Neural progenitor cell (in vitro differentiated cells): ENCODE results near the gene NHEJ1. TPM values are rescaled to one million over a fixed set of nuclear protein-coding genes. Genes with fewer than 3 reads are reported as not detected.

ENCODE experiments used
- DNase-seq: peaks from one replicate; pipeline ENCODE4 v3.0.0-alpha.2; 2016; ENCODE audit warnings: low spot score
- H2AFZ ChIP-seq: fragments of 200-600 bp; sonication (generic); replicated peaks from 2 replicates; pipeline ENCODE4 v1.6.1; 2016; ENCODE audit warnings: antibody characterized with exemption
- H3F3A ChIP-seq: fragments of 200-600 bp; sonication (generic); 2 replicates; pipeline ENCODE4 v1.6.1; 2016; ENCODE audit warnings: antibody characterized with exemption, low read depth
- H3K27ac ChIP-seq: fragments of 200-600 bp; sonication (generic); 2 replicates; pipeline ENCODE4 v1.5.1; 2016; ENCODE audit warnings: mild to moderate bottlenecking
- H3K27me3 ChIP-seq: fragments of 200-600 bp; sonication (generic); 2 replicates; pipeline ENCODE4 v1.6.1; 2016; ENCODE audit warnings: mild to moderate bottlenecking, moderate library complexity
- H3K36me3 ChIP-seq: fragments of 200-600 bp; sonication (generic); 2 replicates; pipeline ENCODE4 v1.5.1; 2016
- H3K4me1 ChIP-seq: fragments of 200-600 bp; sonication (generic); 2 replicates; pipeline ENCODE4 v1.6.1; 2016; ENCODE audit warnings: mixed run types
- H3K4me2 ChIP-seq: fragments of 200-600 bp; sonication (generic); 2 replicates; pipeline ENCODE4 v1.6.1; 2016
- H3K4me3 ChIP-seq: fragments of 200-600 bp; sonication (generic); 2 replicates; pipeline ENCODE4 v1.5.1; 2016
- H3K79me2 ChIP-seq: fragments of 200-600 bp; sonication (generic); 2 replicates; pipeline ENCODE4 v1.6.1; 2016; ENCODE audit warnings: low read depth
- H3K9ac ChIP-seq: fragments of 200-600 bp; sonication (generic); 2 replicates; pipeline ENCODE4 v1.6.1; 2016
- H3K9me3 ChIP-seq: fragments of 200-600 bp; sonication (generic); 2 replicates; pipeline ENCODE4 v1.5.1; 2016; ENCODE audit warnings: low read depth
- H4K20me1 ChIP-seq: fragments of 200-600 bp; sonication (generic); 2 replicates; pipeline ENCODE4 v1.6.1; 2016; ENCODE audit warnings: low read depth
- H3K27ac Mint-ChIP-seq: 3 replicates; pipeline ENCODE4 v1.8.0; 2021; ENCODE audit warnings: mixed read lengths
- H3K27me3 Mint-ChIP-seq: 2 replicates; pipeline ENCODE4 v1.8.0; 2022; ENCODE audit warnings: low read depth, mild to moderate bottlenecking, inconsistent platforms, moderate library complexity, mixed read lengths; ENCODE audit not compliant: insufficient read depth
- H3K36me3 Mint-ChIP-seq: 3 replicates; pipeline ENCODE4 v1.8.0; 2021; ENCODE audit warnings: mixed read lengths
- H3K4me1 Mint-ChIP-seq: 3 replicates; pipeline ENCODE4 v1.8.0; 2021; ENCODE audit warnings: mixed read lengths
- H3K4me3 Mint-ChIP-seq: 3 replicates; pipeline ENCODE4 v1.8.0; 2021; ENCODE audit warnings: mild to moderate bottlenecking, moderate library complexity, mixed read lengths
- H3K9me3 Mint-ChIP-seq: 3 replicates; pipeline ENCODE4 v1.8.0; 2020; ENCODE audit warnings: mixed read lengths
- EZH2 ChIP-seq: fragments of 200-600 bp; sonication (generic); IDR thresholded peaks from 2 replicates; pipeline ENCODE4 v1.6.1; 2017; ENCODE audit warnings: antibody characterized with exemption, mild to moderate bottlenecking, moderate library complexity
- EZH2phosphoT487 ChIP-seq: fragments of 200-600 bp; sonication (generic); IDR thresholded peaks from 2 replicates; pipeline ENCODE4 v1.6.1; 2017; ENCODE audit warnings: antibody characterized with exemption
- total RNA-seq: library from RNA; depleted of rRNA; stranded (reverse); fragments of >200 nt; gene quantifications from 2 replicates; pipeline ENCODE4 v1.2.3, GENCODE V29; 2015; ENCODE audit warnings: low replicate concordance
- TF ChIP-seq, protein P1 (sequence below): fragments of 200-600 bp; sonication (generic); IDR thresholded peaks from 2 replicates; pipeline ENCODE4 v1.5.1; 2017; ENCODE audit warnings: antibody characterized with exemption, mild to moderate bottlenecking

Gene NHEJ1
- total RNA-seq, 1 donor from 2014 or later = 25.5 TPM

DNA sequence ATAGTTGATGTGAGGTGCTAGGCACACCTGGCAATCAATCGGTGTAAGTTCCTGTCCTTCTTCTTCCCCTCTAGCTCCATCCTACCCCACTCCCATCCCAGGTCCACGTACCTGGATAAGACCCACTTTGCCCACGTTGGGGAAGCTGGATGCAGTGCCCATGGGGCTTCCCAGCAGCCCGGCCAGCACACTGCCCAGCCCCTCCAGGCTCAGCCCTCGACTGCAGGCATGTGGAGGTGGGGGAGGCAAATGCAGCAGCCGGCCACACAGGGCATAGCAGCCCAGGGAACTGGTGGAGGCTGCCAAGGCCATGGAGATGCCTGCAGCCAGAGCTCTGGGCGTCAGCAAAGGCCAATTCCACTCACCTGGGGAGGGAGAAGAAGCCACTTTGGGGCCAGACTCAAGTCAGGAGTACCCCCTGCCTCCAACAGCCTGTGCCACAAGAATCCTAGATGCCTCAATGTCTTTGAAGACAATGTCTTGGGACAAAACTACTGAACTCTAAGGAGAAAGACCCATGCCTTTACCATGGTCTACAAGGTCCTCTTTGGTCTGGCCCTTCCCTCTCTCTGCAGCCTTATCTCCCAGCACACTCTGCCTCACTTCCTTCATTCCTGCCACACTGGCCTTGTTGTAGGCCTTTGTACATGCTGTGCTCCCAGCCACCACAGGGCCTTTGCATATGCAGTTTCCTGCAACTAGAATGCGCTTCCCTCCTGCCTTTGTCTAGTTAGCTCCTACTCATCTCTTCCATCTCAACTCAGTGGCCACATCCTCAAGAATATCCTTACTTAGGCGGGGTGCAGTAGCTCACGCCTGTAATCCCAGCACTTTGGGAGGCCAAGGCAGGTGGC is 4.7 kb upstream of the NHEJ1 start:
- Histone ChIP-seq H3K36me3 (no peaks in the 10 kb centered on the region), H3K27me3 (peaks cover 10% of the 10 kb centered on the region), H3K79me2 (no peaks in the 10 kb centered on the region), H3K4me1 (no peaks in the 10 kb centered on the region), H4K20me1 (no peaks in the 10 kb centered on the region), H3K9ac (no peak overlapping the region), H3K4me3 (no peak overlapping the region), H3K27ac (no peak overlapping the region), H3F3A (peaks cover 4% of the 10 kb centered on the region), H2AFZ (no peak overlapping the region), H3K4me2 (no peak overlapping the region), H3K9me3 (no peaks in the 10 kb centered on the region)
- H3K27me3 Mint-ChIP-seq = peaks cover 3% of the 10 kb centered on the region
- peak overlapping the region; percentile 5 for H3K27ac Mint-ChIP-seq
- TF ChIP-seq, protein P1, sequence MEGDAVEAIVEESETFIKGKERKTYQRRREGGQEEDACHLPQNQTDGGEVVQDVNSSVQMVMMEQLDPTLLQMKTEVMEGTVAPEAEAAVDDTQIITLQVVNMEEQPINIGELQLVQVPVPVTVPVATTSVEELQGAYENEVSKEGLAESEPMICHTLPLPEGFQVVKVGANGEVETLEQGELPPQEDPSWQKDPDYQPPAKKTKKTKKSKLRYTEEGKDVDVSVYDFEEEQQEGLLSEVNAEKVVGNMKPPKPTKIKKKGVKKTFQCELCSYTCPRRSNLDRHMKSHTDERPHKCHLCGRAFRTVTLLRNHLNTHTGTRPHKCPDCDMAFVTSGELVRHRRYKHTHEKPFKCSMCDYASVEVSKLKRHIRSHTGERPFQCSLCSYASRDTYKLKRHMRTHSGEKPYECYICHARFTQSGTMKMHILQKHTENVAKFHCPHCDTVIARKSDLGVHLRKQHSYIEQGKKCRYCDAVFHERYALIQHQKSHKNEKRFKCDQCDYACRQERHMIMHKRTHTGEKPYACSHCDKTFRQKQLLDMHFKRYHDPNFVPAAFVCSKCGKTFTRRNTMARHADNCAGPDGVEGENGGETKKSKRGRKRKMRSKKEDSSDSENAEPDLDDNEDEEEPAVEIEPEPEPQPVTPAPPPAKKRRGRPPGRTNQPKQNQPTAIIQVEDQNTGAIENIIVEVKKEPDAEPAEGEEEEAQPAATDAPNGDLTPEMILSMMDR = no peak
- no peak for TF ChIP-seq EZH2
- no peak for TF ChIP-seq EZH2phosphoT487
- no peak for DNase-seq
- H3K36me3 Mint-ChIP-seq = no peaks in the 10 kb centered on the region
- no peak overlapping the region for H3K4me3 Mint-ChIP-seq
- no peaks in the 10 kb centered on the region for H3K9me3 Mint-ChIP-seq
- H3K4me1 Mint-ChIP-seq = peaks cover 7% of the 10 kb centered on the region

DNA sequence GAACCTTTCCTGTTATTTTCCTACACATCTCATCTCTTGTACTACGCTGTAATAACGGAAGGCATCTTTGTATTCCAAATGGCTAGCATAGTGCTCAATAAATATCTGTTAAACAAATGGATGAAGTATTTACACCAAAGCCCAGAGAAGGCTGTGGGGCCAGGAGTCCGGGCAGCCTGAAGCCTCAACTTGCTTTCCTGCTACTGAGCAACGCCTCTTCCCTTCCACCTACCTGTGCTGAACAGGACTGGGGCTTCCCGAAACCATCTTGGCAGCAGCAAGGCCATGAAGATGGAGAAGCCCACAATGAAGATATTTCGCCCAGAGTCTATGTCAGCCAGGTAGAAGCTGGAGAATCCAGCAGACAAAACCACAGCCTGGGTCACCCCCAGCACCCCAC is 2.5 kb upstream of the NHEJ1 start:
- TF ChIP-seq, protein P1 = no peak
- no peak for TF ChIP-seq EZH2phosphoT487
- no peak for TF ChIP-seq EZH2
- Histone ChIP-seq H3K79me2 (no peaks in the 10 kb centered on the region), H3K27me3 (peaks cover 10% of the 10 kb centered on the region), H3F3A (peaks cover 8% of the 10 kb centered on the region), H3K36me3 (no peaks in the 10 kb centered on the region), H2AFZ (no peak overlapping the region), H3K4me1 (no peaks in the 10 kb centered on the region), H3K9ac (no peak overlapping the region), H4K20me1 (peaks cover 10% of the 10 kb centered on the region), H3K4me3 (no peak overlapping the region), H3K27ac (no peak overlapping the region), H3K9me3 (no peaks in the 10 kb centered on the region), H3K4me2 (no peak overlapping the region)
- DNase-seq = no peak
- Mint-ChIP-seq H3K4me1 (peaks cover 14% of the 10 kb centered on the region), H3K4me3 (no peak overlapping the region), H3K36me3 (no peaks in the 10 kb centered on the region), H3K27me3 (peaks cover 2% of the 10 kb centered on the region), H3K27ac (no peak overlapping the region), H3K9me3 (no peaks in the 10 kb centered on the region)

DNA sequence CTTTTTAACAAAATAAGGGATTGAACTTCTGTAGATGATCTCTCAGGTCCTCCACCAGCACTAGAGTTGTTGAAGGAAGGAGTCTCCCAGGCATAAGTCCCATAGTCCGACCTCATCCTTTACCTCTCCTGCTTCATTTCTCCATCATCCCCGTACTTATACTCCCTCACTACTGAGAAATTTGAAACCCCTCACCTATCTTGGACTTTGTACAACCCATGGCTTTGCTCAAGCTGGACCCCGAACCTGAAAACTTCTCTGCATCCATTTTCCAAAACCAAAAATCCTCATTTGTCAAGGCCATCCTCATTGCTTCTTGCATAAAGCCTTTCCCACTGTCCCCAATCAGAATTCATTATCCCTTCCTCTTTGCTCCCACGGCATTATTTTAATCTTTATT is 482 bp upstream of the NHEJ1 start:
- H3K4me1 ChIP-seq = peaks cover 8% of the 10 kb centered on the region
- TF ChIP-seq, protein P1 = no peak
- TF ChIP-seq EZH2phosphoT487 (no peak), EZH2 (no peak)
- no peaks in the 10 kb centered on the region for H3K36me3 ChIP-seq
- H3K9ac ChIP-seq = no peak overlapping the region
- no peaks in the 10 kb centered on the region for H3K79me2 ChIP-seq
- H3K4me1 Mint-ChIP-seq = peaks cover 14% of the 10 kb centered on the region
- H3K9me3 Mint-ChIP-seq = no peaks in the 10 kb centered on the region
- H3K9me3 ChIP-seq = no peaks in the 10 kb centered on the region
- no peak overlapping the region for H3K27ac ChIP-seq
- H3K4me3 ChIP-seq = peak overlapping the region; percentile 67
- H4K20me1 ChIP-seq = peaks cover 27% of the 10 kb centered on the region
- peak overlapping the region; percentile 88 for H3K4me2 ChIP-seq
- H3K27ac Mint-ChIP-seq = no peak overlapping the region
- H3K27me3 ChIP-seq = peaks cover 10% of the 10 kb centered on the region
- DNase-seq = no peak
- peak overlapping the region; percentile 93 for H3K4me3 Mint-ChIP-seq
- H2AFZ ChIP-seq = peak overlapping the region; percentile 86
- peaks cover 27% of the 10 kb centered on the region for H3F3A ChIP-seq
- H3K36me3 Mint-ChIP-seq = peaks cover 3% of the 10 kb centered on the region
- H3K27me3 Mint-ChIP-seq = no peaks in the 10 kb centered on the region
